NT2/D1 (cell line): ENCODE measurements around the gene METTL27.

Source experiments
- DNase-seq: peaks from one replicate; pipeline ENCODE4 v3.0.0-alpha.2; 2011; ENCODE audit warnings: low read depth, low spot score
- H3K27me3 ChIP-seq: 2 replicates; pipeline ENCODE4 v1.6.0; 2011; ENCODE audit warnings: mild to moderate bottlenecking; ENCODE audit not compliant: insufficient read length, insufficient read depth
- H3K36me3 ChIP-seq: 2 replicates; pipeline ENCODE4 v1.6.1; 2011; ENCODE audit warnings: mild to moderate bottlenecking, low read length, mixed read lengths; ENCODE audit not compliant: insufficient read depth, insufficient read length
- H3K4me1 ChIP-seq: 2 replicates; pipeline ENCODE4 v1.5.1; 2011; ENCODE audit not compliant: insufficient read depth, insufficient read length
- H3K4me3 ChIP-seq: 2 replicates; pipeline ENCODE4 v1.5.1; 2011; ENCODE audit warnings: low read depth; ENCODE audit not compliant: insufficient read length
- H3K9ac ChIP-seq: 2 replicates; pipeline ENCODE4 v1.6.0; 2011; ENCODE audit warnings: low read depth; ENCODE audit not compliant: insufficient read length
- H3K9me3 ChIP-seq: 2 replicates; pipeline ENCODE4 v1.5.1; 2011; ENCODE audit warnings: mild to moderate bottlenecking, low read length; ENCODE audit not compliant: insufficient read depth
- SUZ12 ChIP-seq: IDR thresholded peaks from 2 replicates; pipeline ENCODE4 v1.6.1; 2011; ENCODE audit not compliant: insufficient read length, insufficient read depth; ENCODE audit errors: extremely low read depth
- YY1 ChIP-seq: IDR thresholded peaks from 2 replicates; pipeline ENCODE4 v1.6.1; 2011; ENCODE audit not compliant: insufficient read length, insufficient read depth
- ZNF274 ChIP-seq: IDR thresholded peaks from 2 replicates; pipeline ENCODE4 v1.6.1; 2011; ENCODE audit warnings: mild to moderate bottlenecking, low read depth, low read length

METTL27 gene

GRCh38 chr7:73842067-73842976, at the start of gene METTL27:
TSS of gene METTL27 (minus strand) at chr7:73842516. CDS start at chr7:73842140, 376 bp downstream.
- no peaks in the 10 kb centered on the region for H3K27me3 ChIP-seq
- H3K9ac ChIP-seq = peak within 1 kb of the TSS; percentile 80
- no peaks in the 10 kb centered on the region for H3K36me3 ChIP-seq
- TF ChIP-seq SUZ12 = no peak
- no peak for TF ChIP-seq ZNF274
- no peak for TF ChIP-seq YY1
- peaks cover 4% of the 10 kb centered on the region for H3K4me1 ChIP-seq
- peak; percentile 86 for DNase-seq
- no peaks in the 10 kb centered on the region for H3K9me3 ChIP-seq
- peak within 1 kb of the TSS; percentile 63 for H3K4me3 ChIP-seq

DNA sequence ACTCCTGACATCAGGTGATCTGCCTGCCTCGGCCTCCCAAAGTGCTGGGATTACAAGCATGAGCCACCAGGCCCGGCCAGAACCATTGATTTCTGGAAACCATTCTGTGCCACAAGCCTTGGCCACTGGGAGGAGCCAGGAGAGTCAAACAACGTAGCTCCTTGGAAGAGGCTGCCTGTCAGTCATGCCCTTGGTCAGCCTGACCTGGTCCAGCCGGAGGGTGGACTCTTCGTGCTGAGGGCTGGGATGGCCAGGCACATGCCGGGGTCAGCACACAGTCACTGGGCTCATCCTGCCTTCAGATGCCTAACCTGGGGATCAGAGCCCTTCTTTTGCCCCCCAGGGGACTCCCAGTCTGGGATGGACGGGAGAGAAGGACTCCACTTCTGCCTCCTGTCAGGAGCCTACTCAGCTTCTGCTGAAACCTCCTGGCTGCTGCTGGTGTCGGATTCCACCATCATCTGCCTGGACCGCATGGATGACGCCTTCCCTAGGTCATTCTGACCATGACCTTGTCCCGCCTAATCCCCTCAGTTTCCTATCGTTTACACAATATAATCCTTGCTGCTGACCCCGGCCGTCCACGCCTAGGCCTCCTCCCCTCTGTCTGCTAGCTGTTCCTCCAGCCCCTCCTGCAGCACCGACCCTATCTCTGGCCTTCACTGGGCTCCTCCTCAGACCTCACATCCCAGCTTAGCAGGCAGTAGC, 49.0 kb upstream of the METTL27 start:
- Histone ChIP-seq H3K9ac (peak overlapping the region; percentile 10), H3K27me3 (peaks cover 8% of the 10 kb centered on the region), H3K4me1 (peaks cover 9% of the 10 kb centered on the region), H3K36me3 (no peaks in the 10 kb centered on the region), H3K4me3 (no peak overlapping the region), H3K9me3 (peaks cover 11% of the 10 kb centered on the region)
- DNase-seq = no peak
- no peak for TF ChIP-seq YY1
- TF ChIP-seq ZNF274 = no peak
- no peak for TF ChIP-seq SUZ12

GRCh38 chr7:73890555-73891147, 48.3 kb upstream of the METTL27 start:
- Histone ChIP-seq H3K4me3 (no peak overlapping the region), H3K36me3 (no peaks in the 10 kb centered on the region), H3K27me3 (peaks cover 8% of the 10 kb centered on the region), H3K9ac (no peak overlapping the region), H3K4me1 (peaks cover 10% of the 10 kb centered on the region), H3K9me3 (peaks cover 4% of the 10 kb centered on the region; the same call in 1 of the 2 replicates)
- no peak for DNase-seq
- TF ChIP-seq SUZ12 = no peak
- TF ChIP-seq ZNF274 = no peak
- TF ChIP-seq YY1 = no peak

DNA sequence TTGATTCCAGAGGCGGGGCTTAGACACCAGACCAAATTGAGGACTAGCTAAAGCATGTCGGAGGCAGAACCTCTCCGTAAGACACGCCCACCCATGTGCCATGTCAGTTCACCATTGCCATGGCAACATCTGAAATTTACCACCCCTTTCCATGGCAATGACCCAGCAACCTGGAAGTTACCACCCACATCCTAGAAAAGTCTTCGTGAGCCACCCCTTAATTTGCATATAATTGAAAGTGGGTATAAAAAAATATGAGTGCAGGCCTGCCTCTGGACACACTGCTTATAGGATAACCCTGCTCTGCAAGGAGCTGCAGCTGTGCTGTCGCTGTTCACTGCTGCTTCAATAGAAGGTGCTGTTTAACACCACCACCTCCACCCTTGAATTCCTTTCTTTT, 46.6 kb upstream of the METTL27 start:
- no peak overlapping the region for H3K9ac ChIP-seq
- peaks cover 8% of the 10 kb centered on the region for H3K27me3 ChIP-seq
- TF ChIP-seq YY1 (no peak), SUZ12 (no peak), ZNF274 (no peak)
- no peaks in the 10 kb centered on the region for H3K9me3 ChIP-seq
- no peaks in the 10 kb centered on the region for H3K36me3 ChIP-seq
- DNase-seq = no peak
- H3K4me3 ChIP-seq = no peak overlapping the region
- peaks cover 10% of the 10 kb centered on the region for H3K4me1 ChIP-seq

GRCh38 chr7:73887762-73888161, 45.4 kb upstream of the METTL27 start:
- no peak for DNase-seq
- Histone ChIP-seq H3K9me3 (no peaks in the 10 kb centered on the region), H3K36me3 (no peaks in the 10 kb centered on the region), H3K4me3 (no peak overlapping the region), H3K27me3 (peaks cover 8% of the 10 kb centered on the region), H3K4me1 (peaks cover 6% of the 10 kb centered on the region), H3K9ac (no peak overlapping the region)
- no peak for TF ChIP-seq SUZ12
- no peak for TF ChIP-seq YY1

- no peak for DNase-seq
- Histone ChIP-seq H3K27me3 (peaks cover 8% of the 10 kb centered on the region), H3K4me3 (no peak overlapping the region), H3K9me3 (no peaks in the 10 kb centered on the region), H3K36me3 (no peaks in the 10 kb centered on the region), H3K4me1 (peaks cover 3% of the 10 kb centered on the region), H3K9ac (no peak overlapping the region)
- no peak for TF ChIP-seq YY1
- TF ChIP-seq SUZ12 = no peak
- no peak for TF ChIP-seq ZNF274
Measured at GRCh38 chr7:73885975-73886798, 43.9 kb upstream of the METTL27 start.
